H9 (cell line): ENCODE measurements around the gene ZSCAN5C. TPM values are rescaled to one million over a fixed set of nuclear protein-coding genes. Genes with fewer than 3 reads are reported as not detected.

Experiments
- DNase-seq: peaks from one replicate; pipeline ENCODE4 v3.0.0-alpha.2; 2017
- H2AFZ ChIP-seq: one replicate; pipeline ENCODE4 v1.6.1; 2013; ENCODE audit warnings: mild to moderate bottlenecking, low read length, control low read depth, moderate library complexity
- H2AK5ac ChIP-seq: 2 replicates; pipeline ENCODE4 v1.6.1; 2013; ENCODE audit warnings: low read length, control low read depth, mixed read lengths; ENCODE audit not compliant: insufficient read length
- H2BK120ac ChIP-seq: one replicate; pipeline ENCODE4 v1.6.1; 2013; ENCODE audit warnings: low read depth, mild to moderate bottlenecking, low read length, control low read depth, inconsistent platforms; ENCODE audit not compliant: poor library complexity, severe bottlenecking
- H2BK12ac ChIP-seq: 2 replicates; pipeline ENCODE4 v1.6.1; 2013; ENCODE audit warnings: low read length, control low read depth, mixed read lengths, low read depth; ENCODE audit not compliant: insufficient read length
- H2BK15ac ChIP-seq: 2 replicates; pipeline ENCODE4 v1.6.1; 2013; ENCODE audit warnings: low read depth, low read length, control low read depth
- H2BK20ac ChIP-seq: one replicate; pipeline ENCODE4 v1.6.1; 2013; ENCODE audit warnings: low read depth, mild to moderate bottlenecking, low read length, control low read depth, inconsistent platforms; ENCODE audit not compliant: poor library complexity, severe bottlenecking
- H2BK5ac ChIP-seq: 2 replicates; pipeline ENCODE4 v1.6.1; 2013; ENCODE audit warnings: low read length, control low read depth, mixed read lengths; ENCODE audit not compliant: insufficient read length
- H3K14ac ChIP-seq: 2 replicates; pipeline ENCODE4 v1.6.1; 2013; ENCODE audit warnings: low read length, control low read depth; ENCODE audit not compliant: insufficient read depth
- H3K18ac ChIP-seq: 2 replicates; pipeline ENCODE4 v1.6.1; 2013; ENCODE audit warnings: low read depth, mild to moderate bottlenecking, mixed read lengths, low read length, control low read depth; ENCODE audit not compliant: insufficient read length
- H3K23ac ChIP-seq: 2 replicates; pipeline ENCODE4 v1.6.1; 2013; ENCODE audit warnings: low read length, control low read depth, mixed read lengths, low read depth; ENCODE audit not compliant: insufficient read length
- H3K23me2 ChIP-seq: 2 replicates; pipeline ENCODE4 v1.6.1; 2013; ENCODE audit warnings: low read depth, mild to moderate bottlenecking, mixed read lengths, low read length, control low read depth; ENCODE audit not compliant: insufficient read length, poor library complexity, severe bottlenecking
- H3K27ac ChIP-seq: 2 replicates; pipeline ENCODE4 v1.5.1; 2013; ENCODE audit warnings: low read length, control low read depth, mixed read lengths, low read depth; ENCODE audit not compliant: insufficient read length
- H3K27me3 ChIP-seq: 2 replicates; pipeline ENCODE4 v1.6.1; 2013; ENCODE audit warnings: low read length, control low read depth, inconsistent platforms; ENCODE audit not compliant: insufficient read depth
- H3K4ac ChIP-seq: 2 replicates; pipeline ENCODE4 v1.6.1; 2013; ENCODE audit warnings: low read depth, mild to moderate bottlenecking, control low read depth, inconsistent platforms, low read length, moderate library complexity
- H3K4me1 ChIP-seq: 2 replicates; pipeline ENCODE4 v1.6.1; 2013; ENCODE audit warnings: low read length, control low read depth, inconsistent platforms; ENCODE audit not compliant: insufficient read depth
- H3K4me2 ChIP-seq: 2 replicates; pipeline ENCODE4 v1.6.1; 2013; ENCODE audit warnings: low read length, control low read depth, mixed read lengths; ENCODE audit not compliant: insufficient read length, insufficient read depth
- H3K56ac ChIP-seq: 2 replicates; pipeline ENCODE4 v1.6.1; 2013; ENCODE audit warnings: low read depth, mild to moderate bottlenecking, mixed read lengths, low read length, control low read depth; ENCODE audit not compliant: insufficient read length
- H3K79me1 ChIP-seq: 2 replicates; pipeline ENCODE4 v1.6.1; 2013; ENCODE audit warnings: low read depth, mild to moderate bottlenecking, moderate library complexity, low read length, control low read depth, inconsistent platforms; ENCODE audit not compliant: insufficient read depth, poor library complexity, severe bottlenecking
- H3K79me2 ChIP-seq: 2 replicates; pipeline ENCODE4 v1.6.1; 2013; ENCODE audit warnings: low read length, control low read depth, inconsistent platforms; ENCODE audit not compliant: insufficient read depth
- H3K9ac ChIP-seq: 2 replicates; pipeline ENCODE4 v1.6.1; 2013; ENCODE audit warnings: low read length, control low read depth, mixed read lengths; ENCODE audit not compliant: insufficient read length; ENCODE audit errors: extremely low read depth
- H3K9me3 ChIP-seq: one replicate; pipeline ENCODE4 v1.6.1; 2013; ENCODE audit warnings: low read depth, low read length, inconsistent platforms; ENCODE audit not compliant: control insufficient read depth
- H3T11ph ChIP-seq: one replicate; pipeline ENCODE4 v1.6.1; 2013; ENCODE audit warnings: mild to moderate bottlenecking, low read length, control low read depth, inconsistent platforms
- H4K20me1 ChIP-seq: one replicate; pipeline ENCODE4 v1.6.1; 2013; ENCODE audit not compliant: control insufficient read depth, insufficient read length, insufficient read depth
- H4K5ac ChIP-seq: 2 replicates; pipeline ENCODE4 v1.6.1; 2013; ENCODE audit warnings: low read depth, mild to moderate bottlenecking, mixed read lengths, low read length, control low read depth; ENCODE audit not compliant: insufficient read length
- H4K8ac ChIP-seq: replicated peaks from 2 replicates; pipeline ENCODE4 v1.6.1; 2013; ENCODE audit warnings: low read length, control low read depth, mixed read lengths, low read depth; ENCODE audit not compliant: insufficient read length
- H4K91ac ChIP-seq: 2 replicates; pipeline ENCODE4 v1.6.1; 2013; ENCODE audit warnings: low read depth, mild to moderate bottlenecking, moderate library complexity, mixed read lengths, low read length, control low read depth; ENCODE audit not compliant: insufficient read length
- H3K27ac Mint-ChIP-seq, 3 experiments: 2 replicates in 2 of 3; 3 replicates in 1 of 3; pipeline ENCODE4 v1.8.0; 2020 to 2021; ENCODE audit warnings: mixed read lengths in 3 of 3, mild to moderate bottlenecking in 1 of 3, moderate library complexity in 1 of 3
- H3K27me3 Mint-ChIP-seq: 2 replicates; pipeline ENCODE4 v1.8.0; 2021; ENCODE audit warnings: low read depth, mild to moderate bottlenecking, moderate library complexity, mixed read lengths
- H3K36me3 Mint-ChIP-seq, 3 experiments: 2 replicates in 2 of 3; 3 replicates in 1 of 3; pipeline ENCODE4 v1.8.0; 2020 to 2021; ENCODE audit warnings: low read depth in 3 of 3, mixed read lengths in 3 of 3; ENCODE audit not compliant: insufficient read depth in 1 of 3
- H3K4me1 Mint-ChIP-seq, 2 experiments: 2 replicates each; pipeline ENCODE4 v1.8.0; 2020; ENCODE audit warnings: mixed read lengths in 2 of 2
- H3K4me3 Mint-ChIP-seq, 2 experiments: 2 replicates in 1 of 2; 3 replicates in 1 of 2; pipeline ENCODE4 v1.8.0; 2020 to 2021; ENCODE audit warnings: mild to moderate bottlenecking in 2 of 2, mixed read lengths in 2 of 2, moderate library complexity in 1 of 2
- H3K9me3 Mint-ChIP-seq, 2 experiments: 2 replicates in 1 of 2; 3 replicates in 1 of 2; pipeline ENCODE4 v1.8.0; 2020; ENCODE audit warnings: mild to moderate bottlenecking in 2 of 2, mixed read lengths in 2 of 2, moderate library complexity in 1 of 2
- WGBS: extraction: QIAGEN DNeasy Blood & Tissue Kit; methylation state at CpG from one replicate; pipeline ENCODE4 v1.1.7; 2013; ENCODE audit warnings: missing lambda C conversion rate, low lambda C conversion rate, mixed read lengths; ENCODE audit not compliant: insufficient read length; ENCODE audit errors: extremely low coverage; 5-methylcytosine and 5-hydroxymethylcytosine counted together
- total RNA-seq: library from RNA; stranded (reverse); gene quantifications from 2 replicates; pipeline ENCODE4 v1.2.1, GENCODE V29; 2021
- TF ChIP-seq, protein P1 (sequence below): fragments of 200-600 bp; sonication (generic); conservative IDR thresholded peaks from 3 replicates; pipeline ENCODE4 v1.8.0; 2021; ENCODE audit warnings: antibody characterized with exemption, mild to moderate bottlenecking

ZSCAN5C gene
- total RNA-seq, 1 experiment from 2014 or later: not detected

DNA sequence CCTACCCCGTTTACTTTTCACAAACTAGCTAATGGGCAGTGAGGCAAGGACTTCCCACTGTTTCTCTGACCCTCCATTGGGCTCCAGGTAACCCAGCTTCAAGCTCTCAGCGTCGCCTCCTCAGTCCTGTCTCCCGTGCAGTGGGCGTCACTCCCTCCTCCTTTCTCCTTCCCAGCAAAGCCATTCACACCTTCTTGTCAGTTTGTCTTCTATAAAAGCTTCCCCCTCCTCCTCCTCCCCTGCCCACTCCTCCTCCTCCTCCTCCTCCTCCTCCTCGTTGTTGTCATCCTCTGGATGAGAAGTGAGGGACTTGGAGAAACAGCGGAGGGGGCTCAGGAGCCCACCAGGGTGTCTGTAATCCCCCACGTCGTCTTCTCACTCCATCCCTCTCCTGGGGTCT lies 28.0 kb upstream of the ZSCAN5C start:
- Histone ChIP-seq H2AK5ac (no peak overlapping the region), H2BK120ac (no peak overlapping the region), H3K27ac (no peak overlapping the region), H2BK5ac (no peak overlapping the region), H2BK20ac (no peak overlapping the region), H3K27me3 (no peaks in the 10 kb centered on the region), H2AFZ (no peak overlapping the region), H3K9ac (no peak overlapping the region), H4K91ac (no peak overlapping the region), H3K4me2 (no peak overlapping the region), H3K14ac (no peak overlapping the region), H3K79me1 (no peaks in the 10 kb centered on the region), H3K23me2 (peaks cover 3% of the 10 kb centered on the region), H4K20me1 (no peaks in the 10 kb centered on the region), H3K79me2 (no peaks in the 10 kb centered on the region), H3T11ph (no peak overlapping the region), H3K56ac (no peak overlapping the region), H3K4ac (no peak overlapping the region), H2BK12ac (no peak overlapping the region), H4K5ac (no peak overlapping the region), H3K4me1 (no peaks in the 10 kb centered on the region), H3K18ac (no peak overlapping the region), H3K23ac (no peak overlapping the region), H4K8ac (no peak overlapping the region), H2BK15ac (no peak overlapping the region), H3K9me3 (no peaks in the 10 kb centered on the region)
- DNase-seq: no peak
- Mint-ChIP-seq H3K9me3 (peaks cover 0 to 4% of the 10 kb centered on the region in 2 experiments; a peak in 1 of 5 replicates), H3K4me3 (no peak overlapping the region), H3K27ac (no peak overlapping the region), H3K27me3 (peaks cover 11% of the 10 kb centered on the region), H3K4me1 (peaks cover 4 to 13% of the 10 kb centered on the region in 2 experiments; a peak in 3 of 4 replicates), H3K36me3 (no peaks in the 10 kb centered on the region)
- no CpG with 5 or more reads among the region's 9 CpGs for WGBS
- TF ChIP-seq, protein P1, sequence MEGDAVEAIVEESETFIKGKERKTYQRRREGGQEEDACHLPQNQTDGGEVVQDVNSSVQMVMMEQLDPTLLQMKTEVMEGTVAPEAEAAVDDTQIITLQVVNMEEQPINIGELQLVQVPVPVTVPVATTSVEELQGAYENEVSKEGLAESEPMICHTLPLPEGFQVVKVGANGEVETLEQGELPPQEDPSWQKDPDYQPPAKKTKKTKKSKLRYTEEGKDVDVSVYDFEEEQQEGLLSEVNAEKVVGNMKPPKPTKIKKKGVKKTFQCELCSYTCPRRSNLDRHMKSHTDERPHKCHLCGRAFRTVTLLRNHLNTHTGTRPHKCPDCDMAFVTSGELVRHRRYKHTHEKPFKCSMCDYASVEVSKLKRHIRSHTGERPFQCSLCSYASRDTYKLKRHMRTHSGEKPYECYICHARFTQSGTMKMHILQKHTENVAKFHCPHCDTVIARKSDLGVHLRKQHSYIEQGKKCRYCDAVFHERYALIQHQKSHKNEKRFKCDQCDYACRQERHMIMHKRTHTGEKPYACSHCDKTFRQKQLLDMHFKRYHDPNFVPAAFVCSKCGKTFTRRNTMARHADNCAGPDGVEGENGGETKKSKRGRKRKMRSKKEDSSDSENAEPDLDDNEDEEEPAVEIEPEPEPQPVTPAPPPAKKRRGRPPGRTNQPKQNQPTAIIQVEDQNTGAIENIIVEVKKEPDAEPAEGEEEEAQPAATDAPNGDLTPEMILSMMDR: no peak
